ENCODE data around the gene SGK1.

GRCh38 chr6:134230940-134231339, 87.0 kb downstream of the SGK1 start:
- TF ChIP-seq CTCF (IDR thresholded peaks at IDR 0.05) (no peak), POLR2A (IDR thresholded peaks at IDR 0.05) (no peak)
